GM19452 (cell line): ENCODE data around the gene GTSE1.

ENCODE experiments used
- ATAC-seq: cut with Tn5 transposase; IDR thresholded peaks from one replicate; pipeline ENCODE4 v1.9.1; 2021; ENCODE audit not compliant: unreplicated experiment

Gene GTSE1

GRCh38 chr22:46352276-46352675 lies 55.6 kb downstream of the GTSE1 start:
- no peak for ATAC-seq

GRCh38 chr22:46352691-46353386 lies 56.2 kb downstream of the GTSE1 start:
- ATAC-seq = no peak

- no peak for ATAC-seq
These were observed 56.9 kb downstream of the GTSE1 start for GRCh38 chr22:46353483-46354105.

- no peak for ATAC-seq
These were observed 57.7 kb downstream of the GTSE1 start for GRCh38 chr22:46354176-46354992.

- ATAC-seq = no peak
These were observed 58.3 kb downstream of the GTSE1 start for GRCh38 chr22:46354993-46355305.

GRCh38 chr22:46355369-46355995 lies 58.8 kb downstream of the GTSE1 start:
- no peak for ATAC-seq

GRCh38 chr22:46355996-46356471 lies 59.4 kb downstream of the GTSE1 start:
- ATAC-seq = no peak

- no peak for ATAC-seq
These were observed 60.1 kb downstream of the GTSE1 start for GRCh38 chr22:46356496-46357480.

GRCh38 chr22:46357711-46358520 lies 61.2 kb downstream of the GTSE1 start:
- no peak for ATAC-seq

- no peak for ATAC-seq
These were observed 62.1 kb downstream of the GTSE1 start for GRCh38 chr22:46358766-46359165.

GRCh38 chr22:46359362-46359761 lies 62.7 kb downstream of the GTSE1 start:
- no peak for ATAC-seq

GRCh38 chr22:46360097-46360496 lies 63.4 kb downstream of the GTSE1 start:
- no peak for ATAC-seq

- ATAC-seq = no peak
These were observed 64.2 kb downstream of the GTSE1 start for GRCh38 chr22:46360891-46361290.

- ATAC-seq = no peak
These were observed 65.1 kb downstream of the GTSE1 start for GRCh38 chr22:46361826-46362202.

- no peak for ATAC-seq
These were observed 65.7 kb downstream of the GTSE1 start for GRCh38 chr22:46362203-46362933.

GRCh38 chr22:46362934-46363515 lies 66.4 kb downstream of the GTSE1 start:
- ATAC-seq = no peak

- ATAC-seq = no peak
These were observed 67.1 kb downstream of the GTSE1 start for GRCh38 chr22:46363611-46364321.
